Cardiac fibroblast (primary cell): ENCODE results near the gene TRIM14.

Source experiments
- DNase-seq, 2 donors: peaks; one replicate each; pipeline versions ENCODE4 v3.0.0 to v3.0.0-alpha.2; 2010; ENCODE audit warnings: low read depth in 2 of 2
- H3K4me3 ChIP-seq, 2 donors: replicated peaks in 1 of 2; 1 replicate in 1 of 2; 2 replicates in 1 of 2; pipeline ENCODE4 v1.5.1; 2011; ENCODE audit warnings: low read depth in 2 of 2, low read length in 2 of 2, mild to moderate bottlenecking in 2 of 2, moderate library complexity in 1 of 2
- TF ChIP-seq, protein P1 (sequence below): IDR thresholded peaks from one replicate; pipeline ENCODE4 v1.5.1; 2011; ENCODE audit warnings: low read depth, mild to moderate bottlenecking, low read length, inconsistent platforms

TRIM14 gene

DNA sequence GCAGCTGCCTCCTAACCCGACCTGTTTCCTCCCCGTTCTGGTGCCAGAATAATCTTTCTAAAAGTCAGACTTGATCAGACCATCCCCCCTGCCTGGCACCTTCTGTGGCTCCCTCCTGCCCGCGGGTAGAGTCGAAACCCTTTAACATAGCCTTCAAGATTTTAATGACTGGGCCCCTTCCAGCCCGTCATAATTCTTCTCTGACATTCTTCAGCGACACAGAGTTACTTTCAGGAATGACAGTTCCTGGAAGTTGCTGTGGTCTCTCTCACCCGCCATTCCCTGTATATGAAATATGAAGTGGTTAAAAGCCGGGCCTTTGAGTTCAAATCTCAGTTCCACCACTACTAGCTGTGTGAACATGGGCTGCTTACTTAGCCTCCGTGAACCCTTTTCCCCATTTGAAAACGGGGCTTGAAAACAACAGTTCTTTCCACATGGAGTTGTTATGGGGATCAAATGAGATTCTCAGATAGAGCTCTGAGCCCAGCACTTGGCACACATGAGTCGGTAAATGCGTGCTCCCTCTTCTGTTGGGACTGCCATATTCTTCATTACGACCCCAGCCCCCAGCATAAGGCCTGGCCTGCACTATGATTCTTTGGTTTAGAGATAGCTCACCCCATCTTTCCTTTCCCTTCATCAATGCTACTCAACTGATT lies 61.8 kb downstream of the TRIM14 start:
- TF ChIP-seq, protein P1, sequence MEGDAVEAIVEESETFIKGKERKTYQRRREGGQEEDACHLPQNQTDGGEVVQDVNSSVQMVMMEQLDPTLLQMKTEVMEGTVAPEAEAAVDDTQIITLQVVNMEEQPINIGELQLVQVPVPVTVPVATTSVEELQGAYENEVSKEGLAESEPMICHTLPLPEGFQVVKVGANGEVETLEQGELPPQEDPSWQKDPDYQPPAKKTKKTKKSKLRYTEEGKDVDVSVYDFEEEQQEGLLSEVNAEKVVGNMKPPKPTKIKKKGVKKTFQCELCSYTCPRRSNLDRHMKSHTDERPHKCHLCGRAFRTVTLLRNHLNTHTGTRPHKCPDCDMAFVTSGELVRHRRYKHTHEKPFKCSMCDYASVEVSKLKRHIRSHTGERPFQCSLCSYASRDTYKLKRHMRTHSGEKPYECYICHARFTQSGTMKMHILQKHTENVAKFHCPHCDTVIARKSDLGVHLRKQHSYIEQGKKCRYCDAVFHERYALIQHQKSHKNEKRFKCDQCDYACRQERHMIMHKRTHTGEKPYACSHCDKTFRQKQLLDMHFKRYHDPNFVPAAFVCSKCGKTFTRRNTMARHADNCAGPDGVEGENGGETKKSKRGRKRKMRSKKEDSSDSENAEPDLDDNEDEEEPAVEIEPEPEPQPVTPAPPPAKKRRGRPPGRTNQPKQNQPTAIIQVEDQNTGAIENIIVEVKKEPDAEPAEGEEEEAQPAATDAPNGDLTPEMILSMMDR: no peak
- DNase-seq: peak; percentile 16 to 18
- peak overlapping the region; percentile 78 to 89 for H3K4me3 ChIP-seq

DNA sequence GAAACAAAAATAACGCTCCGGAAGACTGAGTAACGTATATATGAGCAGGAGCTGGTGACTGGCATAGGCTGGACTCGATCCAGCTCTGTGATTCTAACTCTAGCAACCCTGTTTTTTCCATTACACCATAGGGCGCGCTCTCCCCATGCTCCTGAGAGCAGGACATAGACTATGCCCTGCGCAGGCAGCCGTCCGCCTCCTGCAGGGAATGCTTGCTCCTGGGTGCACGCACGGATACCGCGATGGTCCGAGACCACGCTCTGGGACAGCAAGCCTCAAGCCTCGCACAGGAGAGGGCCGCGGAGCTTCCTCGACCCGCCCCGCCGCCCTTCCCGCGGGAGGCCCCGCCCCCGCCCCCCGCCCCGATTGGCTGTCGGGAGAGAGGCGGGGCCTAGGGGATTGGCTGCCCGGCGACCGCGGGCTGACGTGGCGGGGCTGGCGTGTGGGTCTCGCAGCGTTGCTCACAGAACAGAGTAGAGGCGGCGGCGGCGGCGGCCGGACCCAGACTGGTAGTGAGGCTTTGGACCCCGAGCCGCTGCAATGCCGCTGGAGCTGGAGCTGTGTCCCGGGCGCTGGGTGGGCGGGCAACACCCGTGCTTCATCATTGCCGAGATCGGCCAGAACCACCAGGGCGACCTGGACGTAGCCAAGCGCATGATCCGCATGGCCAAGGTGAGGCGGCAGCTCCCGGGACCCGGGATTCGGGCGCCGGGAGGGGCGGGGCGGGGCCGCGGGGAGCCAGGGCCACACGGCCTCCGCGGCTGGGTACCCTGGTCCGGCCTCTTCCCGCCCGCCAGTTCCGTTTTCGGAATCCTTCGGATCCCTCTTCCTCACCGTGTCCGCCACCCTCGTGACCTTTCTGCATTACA lies 62.5 kb downstream of the TRIM14 start, which contains the start of gene NANS:
Gene NANS, plus strand, starts transcription at position 464 of the 869 bp plus-strand sequence. Its CDS starts 77 bp downstream, at position 541.
- H3K4me3 ChIP-seq: peak within 1 kb of the TSS; percentile 78 to 89
- DNase-seq: peak; percentile 96
- TF ChIP-seq, protein P1: no peak

DNA sequence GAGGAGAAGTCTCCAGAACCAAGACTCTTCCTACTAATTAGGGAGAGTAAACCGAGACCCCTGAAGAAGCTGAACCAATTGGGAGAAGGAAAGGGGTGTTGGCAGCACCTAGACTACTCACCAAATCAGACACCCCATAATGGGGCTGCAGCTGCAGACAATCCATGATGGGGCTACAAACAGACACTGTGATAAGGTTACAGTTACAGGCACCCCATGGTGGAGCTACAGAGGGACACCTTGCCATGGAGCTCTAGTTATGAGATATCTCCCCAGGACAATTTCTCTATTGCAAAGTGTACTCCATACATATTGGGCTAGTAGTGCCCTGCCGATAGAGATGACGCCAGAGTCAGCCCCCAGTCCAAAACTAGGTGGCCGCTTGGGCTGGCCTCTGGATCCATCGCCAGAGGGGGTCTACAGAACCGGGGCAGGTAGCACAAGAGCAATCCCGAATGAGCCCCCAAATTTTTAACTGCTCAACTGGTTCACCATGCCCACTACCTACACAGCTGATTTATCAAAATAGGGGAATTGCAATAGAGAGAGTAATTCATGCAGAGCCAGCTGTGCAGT lies 64.6 kb downstream of the TRIM14 start:
- H3K4me3 ChIP-seq: no peak overlapping the region
- TF ChIP-seq, protein P1: no peak
- DNase-seq: no peak

DNA sequence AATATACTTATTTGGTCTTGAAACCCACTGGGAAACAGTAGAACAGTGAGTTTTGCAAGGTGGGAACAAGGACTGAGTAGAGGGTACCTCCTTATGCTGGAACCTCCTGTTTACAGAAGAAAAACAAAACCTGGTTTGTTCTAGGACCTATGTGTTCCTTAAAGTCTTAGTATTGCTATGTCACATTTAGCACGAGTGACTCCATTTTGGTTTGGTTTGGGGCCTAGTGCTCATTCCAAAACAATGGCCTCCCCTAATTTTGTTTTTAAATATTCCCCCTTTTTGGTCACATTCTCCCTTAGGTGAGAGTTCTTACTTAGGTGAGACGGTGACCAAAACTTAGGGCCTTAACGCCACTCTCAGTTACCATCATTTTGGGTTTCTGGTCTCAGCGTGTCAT lies 68.7 kb downstream of the TRIM14 start:
- no peak overlapping the region for H3K4me3 ChIP-seq
- TF ChIP-seq, protein P1: no peak

DNA sequence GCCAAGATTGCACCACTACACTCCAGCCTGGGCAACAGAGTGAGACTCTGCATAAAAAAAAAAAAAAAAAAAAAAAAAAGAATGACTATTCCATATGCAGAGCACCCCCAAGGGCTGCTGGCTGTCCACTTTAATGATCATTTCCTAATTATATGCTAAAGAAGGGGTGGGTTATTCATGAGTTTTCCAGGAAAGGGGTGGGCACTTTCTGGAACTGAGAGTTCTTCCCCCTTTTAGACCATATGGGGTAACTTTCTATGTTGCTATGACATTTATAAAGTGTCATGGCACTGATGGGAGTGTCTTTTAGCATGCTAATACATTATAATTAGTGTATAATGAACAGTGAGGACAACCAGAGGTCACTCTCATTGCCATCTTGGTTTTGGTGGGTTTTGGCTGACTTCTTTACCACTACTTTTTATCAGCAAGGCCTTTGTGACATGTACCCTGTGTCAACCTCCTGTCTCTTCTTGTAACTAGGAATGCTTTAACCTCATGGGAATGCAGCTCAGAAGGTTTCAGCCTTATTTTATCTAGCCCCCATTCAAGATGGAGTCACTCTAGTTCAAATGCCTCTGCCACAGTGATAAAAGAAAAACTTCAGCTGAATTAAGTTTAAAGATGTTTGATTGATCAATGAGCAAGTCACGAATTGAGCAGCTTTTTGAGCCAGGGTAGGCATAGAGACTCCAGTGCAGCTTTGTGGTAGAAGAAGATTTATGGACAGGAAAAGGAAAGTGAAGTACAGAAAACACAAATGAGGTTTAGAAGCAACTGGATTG lies 69.5 kb downstream of the TRIM14 start:
- no peak overlapping the region for H3K4me3 ChIP-seq
- no peak for DNase-seq
- TF ChIP-seq, protein P1: no peak

More for the DNA sequence above, 68.7 kb downstream of the TRIM14 start:
- DNase-seq: no peak

DNA sequence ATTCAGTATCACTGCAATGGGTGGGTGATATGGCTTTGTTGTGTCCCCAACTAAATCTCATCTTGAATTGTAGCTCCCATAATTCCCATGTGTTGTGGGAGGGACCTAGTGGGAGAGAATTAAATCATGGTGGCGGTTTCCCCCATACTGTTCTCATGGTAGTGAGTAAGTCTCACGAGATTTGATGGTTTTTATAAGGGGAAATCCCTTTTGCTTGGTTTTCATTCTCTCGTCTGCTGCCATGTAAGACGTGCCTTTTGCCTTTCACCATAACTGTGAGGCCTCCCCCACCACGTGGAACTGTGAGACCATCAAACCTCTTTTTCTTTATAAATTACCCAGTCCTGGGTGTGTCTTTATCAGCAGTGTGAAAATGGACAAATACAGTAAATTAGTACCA lies 72.0 kb downstream of the TRIM14 start:
- no peak for DNase-seq
- TF ChIP-seq, protein P1: no peak

More for the DNA sequence above, 72.0 kb downstream of the TRIM14 start:
- no peak overlapping the region for H3K4me3 ChIP-seq
